ENCODE data around the gene KIF26B. TPM values are rescaled to one million over a fixed set of nuclear protein-coding genes. Genes with fewer than 3 reads are reported as not detected.

The KIF26B gene
- total RNA-seq, 1 donor from 2014 or later = 0.13 TPM

DNA sequence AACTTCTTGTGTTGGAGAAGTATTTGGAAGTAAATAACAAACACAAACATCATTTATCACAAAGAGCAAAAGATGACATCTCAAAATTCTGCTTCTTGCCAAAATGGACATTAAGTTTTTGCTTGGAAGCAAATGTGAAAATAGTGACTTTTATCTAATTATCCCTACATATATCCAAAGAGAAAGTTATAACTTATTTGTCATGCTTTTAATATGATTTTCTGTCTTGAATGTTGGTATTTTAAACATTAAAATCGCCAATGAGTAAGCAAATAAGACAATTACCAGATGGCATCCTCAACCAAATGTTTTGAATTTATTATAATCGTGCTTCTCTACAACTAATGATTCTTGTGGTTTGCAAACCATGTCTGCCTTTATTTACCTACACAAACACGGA lies 594.3 kb downstream of the KIF26B start:
- peaks cover 10% of the 10 kb centered on the region for H3K9me3 Mint-ChIP-seq
- H3K36me3 Mint-ChIP-seq (ENCODE audit: low read depth) = no peaks in the 10 kb centered on the region
- no peak overlapping the region for H3K4me3 Mint-ChIP-seq
- H3K4me1 Mint-ChIP-seq (ENCODE audit: low read depth) = no peaks in the 10 kb centered on the region
- no peak for DNase-seq (ENCODE audit: low spot score)
- intact Hi-C loops (cut with micrococcal nuclease) = no loop called here
- H3K27me3 Mint-ChIP-seq (ENCODE audit: insufficient read depth) = no peaks in the 10 kb centered on the region
- no peak overlapping the region for H3K27ac Mint-ChIP-seq

DNA sequence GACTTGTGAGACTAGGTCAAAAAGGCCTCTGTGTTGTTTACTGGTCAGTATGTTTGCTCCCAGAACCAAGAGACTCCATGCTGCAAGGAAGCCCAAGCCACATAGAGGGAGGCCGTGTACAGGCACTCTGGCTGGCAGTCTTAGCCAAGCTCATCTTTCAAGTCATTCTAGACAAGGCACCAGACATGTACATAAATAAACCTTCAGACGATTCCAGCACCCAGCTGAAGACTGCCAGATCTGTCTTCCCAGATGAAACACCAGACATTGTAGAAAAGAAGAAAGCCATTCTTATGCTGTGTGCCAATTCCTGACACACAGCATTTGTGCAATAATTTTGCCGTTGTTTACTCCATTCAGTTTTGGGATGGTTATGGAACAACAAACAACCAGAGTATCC lies 595.5 kb downstream of the KIF26B start:
- H3K4me3 Mint-ChIP-seq = no peak overlapping the region
- no peaks in the 10 kb centered on the region for H3K27me3 Mint-ChIP-seq (ENCODE audit: insufficient read depth)
- intact Hi-C loops (cut with micrococcal nuclease) = no loop called here
- H3K4me1 Mint-ChIP-seq (ENCODE audit: low read depth) = no peaks in the 10 kb centered on the region
- no peak overlapping the region for H3K27ac Mint-ChIP-seq
- no peak for DNase-seq (ENCODE audit: low spot score)
- H3K36me3 Mint-ChIP-seq (ENCODE audit: low read depth) = no peaks in the 10 kb centered on the region
- peaks cover 10% of the 10 kb centered on the region for H3K9me3 Mint-ChIP-seq

DNA sequence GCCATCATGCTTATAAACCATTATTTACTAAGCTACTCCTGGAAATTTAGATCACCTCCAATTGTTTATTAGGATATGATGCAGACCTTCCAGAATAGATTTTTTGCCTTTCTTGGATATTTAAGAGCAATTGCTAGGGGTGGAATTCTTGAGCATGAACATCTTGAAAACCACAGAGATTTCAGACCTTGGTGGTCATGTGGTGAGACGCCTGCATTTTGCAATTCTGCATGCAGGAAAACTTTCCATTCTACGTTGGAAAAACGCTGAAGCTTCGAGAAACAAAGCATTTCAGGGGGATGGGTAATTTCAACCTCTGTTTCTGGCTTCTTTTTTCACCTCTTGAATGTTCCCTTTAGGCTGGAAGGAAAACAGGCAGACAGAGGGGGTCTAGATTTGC lies 596.3 kb downstream of the KIF26B start:
- no peaks in the 10 kb centered on the region for H3K4me1 Mint-ChIP-seq (ENCODE audit: low read depth)
- H3K4me3 Mint-ChIP-seq = no peak overlapping the region
- DNase-seq (ENCODE audit: low spot score) = no peak
- no peaks in the 10 kb centered on the region for H3K27me3 Mint-ChIP-seq (ENCODE audit: insufficient read depth)
- H3K9me3 Mint-ChIP-seq = peaks cover 10% of the 10 kb centered on the region
- H3K27ac Mint-ChIP-seq = no peak overlapping the region
- no peaks in the 10 kb centered on the region for H3K36me3 Mint-ChIP-seq (ENCODE audit: low read depth)
- intact Hi-C loops (cut with micrococcal nuclease) = no loop called here

DNA sequence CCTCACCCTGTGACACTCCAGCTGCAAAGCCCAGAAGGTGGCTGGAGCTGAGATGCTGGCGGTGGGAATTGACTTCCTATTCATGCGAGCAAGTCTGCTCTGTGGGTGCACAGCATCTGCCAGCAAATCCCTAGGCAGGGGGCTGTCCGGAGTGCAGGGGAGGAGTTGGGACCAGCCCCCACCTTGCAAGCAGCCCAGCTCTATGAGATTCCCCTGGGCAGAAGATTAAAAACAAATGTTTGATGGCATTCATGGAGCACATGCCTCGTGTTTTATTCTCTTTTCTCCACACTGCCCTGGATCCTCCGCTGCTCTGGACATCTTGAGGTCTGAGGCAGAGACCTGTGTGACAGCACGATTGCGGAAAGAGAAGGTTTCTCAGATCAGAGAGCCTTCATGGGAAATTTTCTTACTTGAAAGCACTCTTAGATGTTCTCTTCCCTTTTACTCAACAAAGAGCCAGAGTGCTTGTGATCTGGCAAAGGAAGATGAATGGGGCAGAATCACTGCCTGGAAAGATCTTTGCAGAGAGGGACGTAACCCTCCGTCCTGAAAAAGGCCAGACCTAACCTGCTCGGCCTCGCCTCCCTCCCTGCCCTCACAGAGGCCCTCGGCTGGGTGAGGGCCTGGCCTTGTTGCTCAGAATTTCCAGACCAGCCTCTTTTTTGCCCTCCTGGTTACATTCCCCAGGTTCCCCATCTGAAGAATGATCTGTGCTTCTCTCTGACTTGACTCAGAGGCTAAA lies 597.1 kb downstream of the KIF26B start:
- Mint-ChIP-seq H3K4me1 (ENCODE audit: low read depth) (no peaks in the 10 kb centered on the region), H3K27me3 (ENCODE audit: insufficient read depth) (no peaks in the 10 kb centered on the region), H3K9me3 (peaks cover 2% of the 10 kb centered on the region), H3K27ac (no peak overlapping the region), H3K4me3 (no peak overlapping the region), H3K36me3 (ENCODE audit: low read depth) (no peaks in the 10 kb centered on the region)
- intact Hi-C loops (cut with micrococcal nuclease) = no loop called here
- DNase-seq (ENCODE audit: low spot score) = no peak

DNA sequence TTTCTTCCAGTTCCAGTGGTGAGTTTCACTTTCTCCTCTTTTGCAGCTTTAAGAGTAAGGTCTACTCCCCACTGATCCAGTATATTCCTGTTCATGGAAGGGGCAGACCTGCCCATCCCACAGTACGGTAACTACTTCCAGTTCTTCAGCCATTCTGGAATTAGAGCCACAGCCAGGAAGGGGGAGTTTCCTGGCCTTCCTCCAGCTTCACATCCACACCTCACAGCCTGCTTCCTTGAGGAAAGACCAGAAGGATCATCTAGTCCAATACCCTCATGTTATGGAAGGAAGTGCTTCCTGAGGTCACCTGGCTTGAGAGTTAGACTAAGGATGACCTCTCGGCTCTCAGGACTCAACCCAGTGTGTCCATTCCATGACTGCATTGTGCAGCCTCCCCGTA lies 597.8 kb downstream of the KIF26B start:
- Mint-ChIP-seq H3K4me3 (no peak overlapping the region), H3K4me1 (ENCODE audit: low read depth) (no peaks in the 10 kb centered on the region), H3K36me3 (ENCODE audit: low read depth) (no peaks in the 10 kb centered on the region), H3K27ac (no peak overlapping the region), H3K9me3 (no peaks in the 10 kb centered on the region), H3K27me3 (ENCODE audit: insufficient read depth) (no peaks in the 10 kb centered on the region)
- intact Hi-C loops (cut with micrococcal nuclease) = no loop called here
- no peak for DNase-seq (ENCODE audit: low spot score)

DNA sequence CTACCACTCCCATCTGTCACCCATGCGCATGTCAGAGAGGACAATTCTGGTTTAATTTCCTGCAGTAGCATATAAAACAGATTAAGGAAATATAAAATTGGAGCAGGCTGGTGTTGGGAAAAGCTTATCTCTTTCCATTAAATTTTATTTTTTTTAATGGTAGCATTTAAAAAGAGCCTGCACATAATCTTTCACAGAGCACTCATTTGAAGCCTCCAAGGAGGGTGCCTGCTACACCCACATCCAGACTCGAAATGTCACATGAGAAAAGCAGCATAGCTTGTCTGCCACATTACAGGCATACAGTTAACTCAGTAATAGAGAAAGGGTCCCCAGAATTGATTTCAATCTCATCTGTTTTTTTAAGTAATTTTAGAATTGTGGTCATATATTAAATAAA lies 599.0 kb downstream of the KIF26B start:
- Mint-ChIP-seq H3K36me3 (ENCODE audit: low read depth) (no peaks in the 10 kb centered on the region), H3K9me3 (no peaks in the 10 kb centered on the region), H3K27me3 (ENCODE audit: insufficient read depth) (no peaks in the 10 kb centered on the region), H3K4me3 (no peak overlapping the region), H3K27ac (no peak overlapping the region), H3K4me1 (ENCODE audit: low read depth) (no peaks in the 10 kb centered on the region)
- intact Hi-C loops (cut with micrococcal nuclease) = no loop called here
- DNase-seq (ENCODE audit: low spot score) = no peak

DNA sequence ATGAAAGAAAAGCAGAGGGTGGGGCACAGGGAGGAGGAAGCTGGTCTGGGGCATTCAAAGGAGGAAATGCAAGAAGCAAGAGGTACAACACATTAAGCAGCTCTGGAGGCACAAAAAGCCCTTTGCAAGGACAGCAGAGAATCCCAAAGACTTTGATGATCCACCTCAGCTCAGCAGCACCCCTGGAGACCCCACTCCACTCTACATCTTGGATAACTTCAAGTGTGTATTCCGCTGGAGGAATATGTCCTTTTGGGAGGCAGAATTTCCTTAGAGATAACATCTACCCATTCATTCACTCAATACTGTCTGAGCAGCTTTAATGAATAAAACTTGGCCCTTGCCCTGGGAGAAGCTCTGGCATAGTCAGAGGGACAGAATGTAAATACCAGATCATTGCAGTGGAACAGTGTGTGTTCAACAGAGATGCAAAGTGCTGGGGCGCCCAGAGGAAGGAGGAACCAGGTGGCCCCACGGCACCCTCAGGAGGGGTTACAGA lies 599.7 kb downstream of the KIF26B start:
- H3K36me3 Mint-ChIP-seq (ENCODE audit: low read depth) = no peaks in the 10 kb centered on the region
- H3K4me1 Mint-ChIP-seq (ENCODE audit: low read depth) = no peaks in the 10 kb centered on the region
- H3K27me3 Mint-ChIP-seq (ENCODE audit: insufficient read depth) = no peaks in the 10 kb centered on the region
- no peak overlapping the region for H3K27ac Mint-ChIP-seq
- H3K9me3 Mint-ChIP-seq = no peaks in the 10 kb centered on the region
- H3K4me3 Mint-ChIP-seq = no peak overlapping the region
- no peak for DNase-seq (ENCODE audit: low spot score)
- intact Hi-C loops (cut with micrococcal nuclease) = no loop called here
